T1000 (cell line): ENCODE results near the gene PHLDA2.

Experiments used
- DNase-seq: peaks from one replicate; lab custom pipeline; 2025; ENCODE audit warnings: mixed read lengths; lab: John Stamatoyannopoulos, UW

PHLDA2 gene

DNA sequence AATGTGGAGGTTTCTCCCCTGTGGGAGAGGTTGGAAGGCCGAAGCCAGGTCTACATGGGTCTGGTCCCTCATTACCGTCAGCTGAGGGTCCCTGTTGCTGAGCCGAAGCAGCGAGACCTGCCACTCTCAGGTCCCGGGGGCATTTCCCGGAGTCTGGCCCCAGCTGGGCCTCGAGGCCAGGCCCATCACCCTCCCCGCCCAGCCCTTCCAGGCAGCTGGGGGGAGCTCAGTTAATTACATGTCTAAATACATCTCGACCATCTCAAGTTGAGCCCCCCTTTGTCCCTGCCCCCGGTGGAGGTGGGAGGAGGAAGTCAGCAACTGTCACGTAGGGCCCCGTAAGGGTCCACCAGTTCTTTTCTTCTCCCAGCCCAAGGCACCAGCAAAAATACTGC lies 47.2 kb downstream of the PHLDA2 start:
- no peak for DNase-seq

DNA sequence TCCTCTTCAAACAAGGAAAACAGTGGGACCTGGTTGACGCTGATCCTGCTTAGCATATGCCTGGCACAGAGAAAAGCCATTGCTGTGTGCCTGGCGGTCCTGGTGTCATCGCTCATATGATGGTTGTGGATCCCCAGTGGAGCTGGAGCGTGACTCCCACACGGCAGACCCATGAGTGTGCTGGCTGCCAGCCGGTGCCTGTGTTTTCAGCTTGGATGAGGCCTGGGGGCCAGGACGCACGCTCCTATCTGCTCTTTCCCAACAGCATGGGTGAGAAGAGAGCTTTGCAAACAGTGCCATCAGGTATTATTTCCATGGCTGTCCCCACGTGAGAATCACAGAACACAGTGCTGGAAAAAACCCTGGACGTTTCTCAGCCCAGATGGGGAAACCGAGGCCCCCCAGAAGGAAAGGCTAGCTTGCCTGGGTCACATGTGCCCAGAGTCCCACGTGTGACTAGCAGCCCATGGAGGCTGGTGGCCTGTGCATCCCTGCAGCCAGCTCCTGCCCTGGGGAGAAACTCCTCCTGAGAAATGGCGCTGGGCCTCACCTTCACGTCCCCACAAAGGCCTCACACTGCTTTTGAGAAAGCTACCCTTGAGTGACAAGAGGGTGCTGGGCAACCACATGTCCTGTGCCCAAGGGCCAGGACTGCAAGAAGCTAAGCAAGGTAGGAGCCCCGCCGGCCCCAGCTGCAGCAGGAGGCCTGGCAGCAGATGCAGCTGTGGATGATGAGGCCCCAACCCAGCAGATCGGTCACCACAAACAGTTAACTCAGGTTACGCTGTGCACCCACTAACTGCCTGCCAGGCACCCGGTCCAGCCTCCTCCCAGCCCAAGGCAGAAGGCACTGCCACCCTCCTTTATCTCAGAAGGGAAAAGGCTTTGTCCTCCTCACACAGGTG lies 47.9 kb downstream of the PHLDA2 start:
- DNase-seq = no peak

DNA sequence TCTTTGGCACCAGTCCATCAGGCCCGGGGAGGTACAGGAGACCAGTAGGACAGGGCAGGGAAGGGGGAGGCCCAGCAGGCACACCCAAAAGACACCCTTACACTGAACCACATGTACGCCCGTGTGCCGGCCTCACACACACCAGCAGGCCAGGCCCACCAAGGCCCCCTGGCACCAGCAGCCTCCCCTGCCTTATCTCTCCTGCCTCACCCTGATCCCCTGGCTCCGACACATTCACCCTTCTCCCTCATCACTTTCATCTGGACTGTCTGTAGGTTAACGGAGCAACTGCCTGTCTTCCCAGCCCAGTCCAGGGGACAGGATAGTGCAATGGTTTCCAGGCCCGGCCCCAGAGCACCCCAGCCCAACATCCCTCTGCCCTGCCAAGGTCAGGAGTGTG lies 48.6 kb downstream of the PHLDA2 start:
- no peak for DNase-seq

DNA sequence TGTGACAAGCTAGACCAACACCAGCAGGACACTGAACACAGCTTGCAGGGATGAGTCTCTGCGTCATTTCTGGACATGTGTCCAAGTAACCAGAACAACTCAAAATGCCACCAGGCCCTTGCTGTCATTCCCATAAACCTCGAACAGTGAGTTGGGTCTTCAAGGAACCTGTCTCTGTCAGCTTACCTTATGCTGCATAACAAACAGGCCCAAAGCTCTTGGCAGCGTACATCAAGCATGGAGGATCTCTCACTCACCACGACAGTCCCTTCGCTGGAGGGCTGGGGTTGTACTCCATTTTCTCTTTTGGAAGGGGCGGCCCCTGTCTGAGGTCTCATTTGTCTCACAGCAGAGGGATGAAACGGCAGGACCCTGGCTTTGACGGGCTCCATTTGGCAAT lies 50.4 kb downstream of the PHLDA2 start:
- DNase-seq = no peak
